Sciatic nerve (tissue), 2 donors: ENCODE data around the gene WASL. TPM values are rescaled to one million over a fixed set of nuclear protein-coding genes. Genes with fewer than 3 reads are reported as not detected.
A peak's percentile ranks its signal among the peaks of the same experiment; 100 is the strongest.
"Not testable (repeated sequence)": the region's sequence is repeated elsewhere in the genome, so short reads cannot be mapped to it uniquely, and the experiment has no call there.

ENCODE experiments used
- ATAC-seq: fragments of 200-7000 bp; cut with Tn5 transposase; one replicate; pipeline ENCODE4 v1.9.1; 2020; ENCODE audit warnings: mild to moderate bottlenecking, moderate library complexity
- DNase-seq: peaks from one replicate; pipeline ENCODE4 v3.0.0-alpha.2; 2020; ENCODE audit warnings: low spot score
- intact Hi-C: fragments of 100-400 bp; cut with DNase I; formaldehyde crosslinking; loops from one replicate; pipeline ENCODE4 v1.14.2; 2022
- total RNA-seq: library from RNA; stranded (reverse); fragmentation: NEBNext Ultra II Directional; extraction: Animal tissue kit (Norgen Biotek cat#: 25700); gene quantifications from one replicate; pipeline ENCODE4 v1.2.1, GENCODE V29; 2021
- donor health status: DM: no; HTN: no; CAD: no.
- donor health status: DM: no; HTN: no; CAD: no.

Gene WASL
- total RNA-seq, 1 donor from 2014 or later = 51.3 TPM

DNA sequence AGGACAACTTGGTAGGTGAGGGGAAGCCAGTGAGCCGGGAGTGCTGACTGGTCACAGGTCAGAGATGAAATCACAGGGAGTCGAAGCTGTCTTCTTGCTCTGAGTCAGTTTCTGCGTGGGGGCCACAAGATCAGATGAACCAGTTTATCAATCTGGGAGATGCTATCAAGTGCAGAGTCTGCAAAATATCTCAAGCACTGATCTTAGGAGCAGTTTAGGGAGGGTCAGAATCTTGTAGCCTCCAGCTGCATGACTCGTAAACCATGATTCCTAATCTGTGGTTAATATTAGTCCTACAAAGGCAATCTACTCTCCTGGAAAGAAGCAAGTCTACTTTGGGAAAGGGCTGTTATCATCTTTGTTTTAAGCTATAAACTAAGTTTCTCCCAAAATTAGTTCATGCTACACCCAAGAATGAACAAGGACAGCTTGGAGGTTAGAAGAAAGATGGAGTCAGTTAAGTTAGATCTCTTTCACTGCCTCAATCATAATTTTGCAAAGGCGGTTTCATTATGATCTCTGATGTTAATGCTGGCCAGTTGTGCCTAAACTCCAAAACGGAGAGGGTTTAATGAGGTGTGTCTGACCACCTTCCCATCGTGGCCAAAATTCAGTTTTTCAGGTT is 101.6 kb downstream of the WASL start:
- no peak for DNase-seq
- ATAC-seq = no peak
- intact Hi-C loops = no loop called here

DNA sequence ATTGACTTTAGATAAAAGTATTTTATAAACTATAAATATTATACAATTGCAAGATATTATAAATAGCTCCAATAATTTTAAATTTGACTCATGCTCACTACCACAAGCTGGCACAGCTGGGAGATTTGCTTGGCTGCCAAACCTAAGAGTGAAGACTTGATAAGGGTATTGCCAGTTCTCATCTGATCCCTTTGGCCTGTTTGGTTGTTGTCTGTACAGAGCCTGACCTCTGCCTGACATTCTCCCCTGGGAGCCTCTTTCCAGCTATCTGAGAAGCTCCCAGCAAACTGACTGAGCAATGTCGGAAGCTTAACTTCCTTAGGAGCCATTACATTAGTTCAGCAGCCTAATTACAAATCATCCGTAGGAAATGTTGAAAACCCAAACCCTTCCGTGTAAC is 103.3 kb downstream of the WASL start:
- intact Hi-C loops = no loop called here
- DNase-seq = no peak
- peak; percentile 51 for ATAC-seq

DNA sequence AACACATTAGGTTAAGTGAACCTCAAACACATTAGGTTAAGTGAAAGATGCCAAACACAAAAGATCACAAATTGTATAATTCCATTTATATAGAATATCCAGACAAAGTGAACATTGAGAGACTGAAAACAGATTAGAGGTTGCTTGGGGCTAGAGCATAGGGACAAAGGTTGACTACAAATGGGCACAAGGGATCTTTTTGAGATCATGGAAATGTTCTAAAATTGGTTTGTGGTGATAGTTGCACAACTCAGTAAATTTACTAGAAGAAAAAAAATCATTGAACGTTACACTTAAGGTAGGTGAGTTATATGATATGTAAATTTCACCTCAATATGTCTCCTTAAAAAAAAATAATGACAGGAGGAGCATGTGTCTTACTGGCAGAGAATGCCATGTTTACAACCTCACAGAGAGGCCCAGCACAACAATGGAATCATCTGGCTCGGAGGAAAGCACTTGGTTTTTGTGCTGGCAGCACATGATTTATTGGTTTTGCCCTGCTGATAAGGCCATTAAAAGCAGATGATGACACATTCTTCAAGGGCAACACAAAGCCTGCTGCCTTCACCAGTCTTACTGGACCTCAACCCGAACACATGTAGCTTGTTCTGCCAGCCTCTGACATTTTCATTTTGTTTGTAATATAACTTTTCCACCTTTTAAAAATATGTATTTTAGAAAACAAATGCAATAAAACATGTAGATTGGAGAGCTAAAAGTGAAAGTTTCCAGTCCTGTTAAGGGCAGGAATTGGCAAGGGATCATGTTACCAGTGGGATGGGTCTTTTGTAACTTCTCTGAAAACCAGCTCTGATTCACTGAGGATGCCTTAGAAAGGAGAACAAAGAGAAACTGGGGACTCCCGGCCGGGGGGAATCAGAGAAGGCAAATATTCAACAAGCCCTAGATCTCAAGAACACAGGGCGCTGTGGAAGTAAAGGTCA is 105.0 kb downstream of the WASL start:
- intact Hi-C loops = no loop called here

DNA sequence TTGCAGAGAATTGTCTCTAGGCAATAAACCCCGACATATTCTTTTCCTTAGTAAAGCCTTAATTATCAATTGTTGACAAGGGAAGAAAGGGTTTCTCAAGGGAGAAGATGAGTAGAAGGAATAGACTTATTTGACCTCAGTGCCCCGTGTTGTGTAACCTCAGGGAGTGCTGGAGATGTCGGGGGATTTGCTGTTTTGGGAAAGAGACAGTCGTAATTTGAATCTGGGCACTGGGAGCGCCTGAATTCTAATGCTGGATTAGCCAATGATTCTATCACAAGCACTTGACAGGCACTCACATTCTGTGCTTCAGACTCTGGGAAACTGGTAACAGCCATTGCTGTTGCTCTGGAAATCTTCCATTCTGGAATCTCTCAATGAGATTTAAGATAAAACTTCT is 106.9 kb downstream of the WASL start:
- DNase-seq = no peak
- no peak for ATAC-seq
- intact Hi-C loops = no loop called here

More for the DNA sequence above, 105.0 kb downstream of the WASL start:
- ATAC-seq (peak; percentile 81), DNase-seq (no peak)

DNA sequence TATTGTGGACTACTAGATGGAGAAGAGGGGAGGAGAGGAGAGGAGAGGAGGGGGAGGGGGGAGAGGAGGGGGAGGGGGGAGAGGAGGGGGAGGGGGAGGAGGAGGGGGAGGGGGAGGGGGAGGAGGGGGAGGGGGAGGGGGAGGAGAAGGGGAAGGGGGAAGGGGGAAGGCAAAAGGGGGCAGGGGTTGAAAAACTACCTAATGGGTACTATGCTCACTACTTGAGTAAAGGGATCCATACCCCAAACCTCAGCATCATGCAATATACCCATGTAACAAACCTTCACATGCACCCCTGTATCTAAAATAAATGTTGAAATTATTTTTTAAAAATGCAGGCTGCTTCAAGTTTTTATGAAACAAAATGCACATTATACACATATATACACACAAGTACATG is 108.2 kb downstream of the WASL start:
- ATAC-seq = no peak
- intact Hi-C loops = no loop called here

DNA sequence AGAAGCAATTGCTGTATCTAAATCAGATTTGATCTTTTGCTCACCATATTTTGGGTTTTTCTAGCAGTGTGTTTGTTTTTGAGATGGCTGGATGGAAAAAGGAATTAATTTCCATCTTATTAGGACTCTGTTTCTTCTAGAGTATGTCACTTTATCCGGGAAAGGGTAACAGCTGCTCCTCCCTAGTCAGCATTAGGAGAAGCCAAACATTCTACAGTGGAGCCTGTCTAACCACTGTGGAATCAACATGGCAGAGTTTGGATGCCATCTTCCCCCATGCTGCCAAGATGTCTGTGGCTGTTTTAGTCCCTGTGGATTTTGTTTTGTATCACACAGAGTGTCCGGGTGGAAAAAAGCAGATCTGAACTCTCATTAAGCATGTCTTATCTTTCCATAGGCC is 109.2 kb downstream of the WASL start:
- no peak for ATAC-seq
- DNase-seq = no peak
- intact Hi-C loops = no loop called here

More for the DNA sequence above, 108.2 kb downstream of the WASL start:
- DNase-seq = no peak

DNA sequence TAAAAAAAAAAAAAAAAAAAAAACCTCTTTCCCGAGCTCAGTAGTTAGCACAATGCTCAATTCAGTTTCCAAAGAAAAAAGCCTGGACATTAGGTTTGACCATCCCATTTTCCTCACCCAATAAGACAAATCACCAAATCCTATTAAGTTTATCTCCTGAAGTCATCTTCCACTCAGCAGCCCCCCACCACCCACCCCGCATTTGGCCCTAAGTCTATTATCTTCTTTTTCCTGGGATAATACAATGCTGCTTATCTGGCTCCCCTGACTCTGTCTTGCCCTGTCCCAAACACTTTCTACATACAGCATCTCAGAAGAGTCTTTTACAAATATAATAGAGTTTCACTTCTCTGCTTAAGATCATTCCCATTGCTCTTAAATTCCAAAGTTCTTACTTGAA is 110.9 kb downstream of the WASL start:
- intact Hi-C loops = no loop called here

DNA sequence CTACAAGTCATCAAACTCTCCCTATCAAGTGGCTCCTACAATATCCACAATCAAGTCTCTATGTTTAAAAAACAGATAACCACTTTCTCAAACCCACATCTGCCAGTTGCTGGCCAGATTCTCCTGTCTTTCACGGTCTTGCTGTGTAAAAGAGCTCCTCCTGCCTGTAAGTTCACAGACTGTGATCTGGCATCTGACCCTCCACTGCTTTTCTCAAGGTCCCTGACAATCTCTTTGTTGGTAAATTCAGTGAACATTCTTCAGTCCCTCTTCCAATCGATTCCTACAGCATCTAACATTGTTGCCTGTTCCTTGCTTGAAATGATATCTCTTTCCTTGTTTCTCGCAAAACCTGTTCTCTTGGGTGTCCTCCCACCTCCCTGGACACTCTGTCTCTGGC is 111.6 kb downstream of the WASL start:
- intact Hi-C loops = no loop called here
- no peak for ATAC-seq
- no peak for DNase-seq

More for the DNA sequence above, 110.9 kb downstream of the WASL start:
- no peak for DNase-seq
- ATAC-seq = no peak

DNA sequence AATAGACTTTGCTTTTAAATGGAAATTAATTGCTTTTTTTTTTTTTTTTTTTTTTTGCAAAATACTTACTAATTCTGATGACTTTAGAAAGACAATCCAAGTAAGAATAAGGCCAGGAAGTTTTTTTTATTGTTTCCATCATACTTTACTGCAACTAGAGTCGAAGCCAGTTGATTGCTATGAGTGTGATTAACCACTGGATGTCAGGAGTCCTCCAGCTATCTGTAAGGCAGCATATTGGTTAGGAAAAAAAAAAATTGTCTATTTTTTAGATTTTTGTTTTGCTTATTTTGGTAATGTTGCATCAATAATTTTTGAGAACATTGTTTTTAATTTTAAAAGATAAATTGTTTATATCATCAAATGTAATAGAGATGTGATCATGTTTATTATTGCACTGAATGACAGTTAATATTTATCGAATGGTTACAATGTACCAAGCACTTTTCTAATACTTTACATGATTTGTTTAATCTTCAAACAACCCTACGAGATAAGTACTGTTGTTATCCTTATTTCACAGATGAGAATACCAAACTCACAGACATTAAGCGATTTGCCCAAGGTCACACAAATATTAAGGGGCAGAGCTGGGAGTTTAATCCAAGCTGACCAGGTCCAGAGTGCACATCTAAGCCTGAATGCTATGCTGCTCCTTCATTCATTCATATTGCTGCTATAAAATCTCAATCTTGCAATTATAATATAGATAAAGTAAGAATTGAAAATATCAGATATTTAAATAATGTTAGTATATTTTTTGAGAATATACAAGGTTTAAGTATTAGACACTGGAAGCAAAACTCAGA is 113.0 kb downstream of the WASL start:
- intact Hi-C loops = no loop called here
- no peak for DNase-seq
- no peak for ATAC-seq

DNA sequence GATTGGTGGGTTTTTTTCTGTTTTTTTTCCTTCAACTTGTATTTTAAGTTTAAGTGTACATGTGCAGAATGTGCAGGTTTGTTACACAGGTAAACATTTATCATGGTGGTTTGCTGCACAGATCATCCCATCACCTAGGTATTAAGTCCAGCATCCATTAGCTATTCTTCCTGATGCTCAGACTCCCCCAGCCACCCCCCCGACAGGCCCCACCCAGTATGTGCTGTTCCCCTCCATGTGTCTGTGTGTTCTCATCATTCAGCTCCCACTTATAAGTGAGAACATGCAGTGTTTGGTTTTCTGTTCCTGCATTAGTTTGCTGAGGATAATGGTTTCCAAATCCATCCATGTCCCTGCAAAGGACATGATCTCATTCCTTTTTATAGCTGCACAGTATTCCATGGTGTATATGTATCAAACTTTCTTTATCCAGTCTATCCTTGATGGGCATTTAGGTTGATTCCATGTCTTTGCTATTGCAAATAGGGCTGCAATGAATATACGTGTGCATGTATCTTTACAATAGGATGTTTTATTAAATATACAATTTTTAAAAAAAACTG is 114.7 kb downstream of the WASL start:
- DNase-seq, ATAC-seq, intact Hi-C loops: not testable (repeated sequence)

DNA sequence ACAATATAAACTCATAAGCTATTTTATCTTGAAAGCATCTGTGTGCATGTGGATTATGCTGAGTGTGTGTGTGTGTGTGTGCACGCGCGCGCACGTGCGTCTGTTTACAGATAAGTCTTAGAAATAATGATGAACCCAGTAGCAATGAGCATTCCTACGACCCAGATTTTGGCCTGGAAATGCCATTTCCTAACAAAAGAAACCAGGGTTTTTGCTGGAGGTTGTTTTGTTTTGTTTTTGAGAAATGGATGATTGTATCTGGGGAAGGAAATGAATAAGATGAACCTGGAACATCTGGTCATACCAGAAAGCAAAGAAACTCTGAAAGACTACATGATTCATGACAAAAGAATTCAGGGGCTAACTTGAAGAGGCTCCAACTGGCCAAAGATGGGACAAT is 115.2 kb downstream of the WASL start:
- no peak for DNase-seq
- ATAC-seq = no peak
- intact Hi-C loops = no loop called here

DNA sequence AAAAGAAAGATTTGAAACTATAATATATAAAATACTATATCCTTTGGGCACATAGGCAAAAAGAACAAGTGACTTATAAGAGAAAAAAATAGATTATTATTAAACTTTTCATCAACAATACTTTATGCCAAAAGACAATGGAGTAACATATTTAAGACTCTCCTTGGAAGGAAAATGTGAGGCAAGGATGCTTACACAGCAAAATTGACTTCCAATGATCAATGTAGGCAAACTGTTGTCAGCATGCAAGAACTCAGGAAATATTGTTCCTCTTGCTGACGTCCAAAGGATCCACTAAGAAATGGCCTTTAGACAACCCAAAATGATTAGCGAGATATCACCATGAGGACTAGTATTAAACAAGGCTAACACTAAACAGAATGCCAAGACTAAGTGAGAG is 116.0 kb downstream of the WASL start:
- DNase-seq (no peak), ATAC-seq (no peak)
- intact Hi-C loops = no loop called here

Other genes with a start within 250 kb of the WASL start
- gene IQUB, start 214.4 kb downstream of the WASL start, total RNA-seq = 1.0 TPM
- gene NDUFA5, start 191.2 kb downstream of the WASL start, total RNA-seq = 67.4 TPM
- not detected for gene ASB15, start 147.2 kb downstream of the WASL start, total RNA-seq
- gene LMOD2, start 93.1 kb downstream of the WASL start, total RNA-seq = not detected
- gene HYAL4, start 96.2 kb upstream of the WASL start, total RNA-seq = not detected
- not detected for gene SPAM1, start 176.2 kb upstream of the WASL start, total RNA-seq